Neural cell (in vitro differentiated cells): ENCODE data around the gene FOXL1.
A peak's percentile ranks its signal among the peaks of the same experiment; 100 is the strongest.

Experiments
- CTCF ChIP-seq: fragments of 450-650 bp; IDR thresholded peaks from 2 replicates; pipeline ENCODE4 v1.5.1; 2014; ENCODE audit warnings: antibody characterized with exemption, mild to moderate bottlenecking, moderate library complexity; ENCODE audit not compliant: poor library complexity, severe bottlenecking
- EP300 ChIP-seq: fragments of 450-650 bp; conservative IDR thresholded peaks from 2 replicates; pipeline ENCODE4 v1.6.1; 2014; ENCODE audit warnings: antibody characterized with exemption, mild to moderate bottlenecking, moderate library complexity; ENCODE audit not compliant: poor library complexity, severe bottlenecking
- EZH2 ChIP-seq: fragments of 200-600, 300-800 bp; shearing (Covaris generic), sonication (generic); IDR thresholded peaks from 2 replicates; pipeline ENCODE4 v1.6.1; 2014; ENCODE audit warnings: antibody characterized with exemption, low read length, borderline replicate concordance, mild to moderate bottlenecking; ENCODE audit not compliant: insufficient read depth, poor library complexity, severe bottlenecking
- POLR2AphosphoS5 ChIP-seq: IDR thresholded peaks from 2 replicates; pipeline ENCODE4 v1.6.1; 2012
- RAD21 ChIP-seq: fragments of 450-650 bp; conservative IDR thresholded peaks from 2 replicates; pipeline ENCODE4 v1.6.1; 2014; ENCODE audit warnings: antibody characterized with exemption, mild to moderate bottlenecking, moderate library complexity
- REST ChIP-seq: IDR thresholded peaks from 2 replicates; pipeline ENCODE4 v1.6.1; 2012; ENCODE audit warnings: borderline replicate concordance

GRCh38 chr16:86565644-86566511 is 12.5 kb upstream of the FOXL1 start:
- TF ChIP-seq CTCF (no peak), EZH2 (peak; percentile 96), EP300 (no peak), POLR2AphosphoS5 (no peak), REST (no peak), RAD21 (no peak)
